Stomach (tissue), 4 donors: ENCODE results near the gene ZNF580.

Experiments used
- POLR2A ChIP-seq, 4 donors: fragments of 450-650 bp; IDR thresholded peaks; one replicate each; pipeline ENCODE4 v1.6.1; 2016; ENCODE audit warnings: antibody characterized with exemption in 4 of 4, control low read depth in 2 of 4, mild to moderate bottlenecking in 1 of 4, moderate library complexity in 1 of 4
- TF ChIP-seq, protein P1 (sequence below), 7 experiments: fragments of 450-650 bp in 4 of 7; fragments of 200-600 bp in 3 of 7; sonication (generic) in 3 of 7; IDR thresholded peaks; one replicate each; pipeline ENCODE4 v1.5.1; 2016 to 2019; ENCODE audit warnings: antibody characterized with exemption in 7 of 7, control low read depth in 2 of 7, mild to moderate bottlenecking in 1 of 7

DNA sequence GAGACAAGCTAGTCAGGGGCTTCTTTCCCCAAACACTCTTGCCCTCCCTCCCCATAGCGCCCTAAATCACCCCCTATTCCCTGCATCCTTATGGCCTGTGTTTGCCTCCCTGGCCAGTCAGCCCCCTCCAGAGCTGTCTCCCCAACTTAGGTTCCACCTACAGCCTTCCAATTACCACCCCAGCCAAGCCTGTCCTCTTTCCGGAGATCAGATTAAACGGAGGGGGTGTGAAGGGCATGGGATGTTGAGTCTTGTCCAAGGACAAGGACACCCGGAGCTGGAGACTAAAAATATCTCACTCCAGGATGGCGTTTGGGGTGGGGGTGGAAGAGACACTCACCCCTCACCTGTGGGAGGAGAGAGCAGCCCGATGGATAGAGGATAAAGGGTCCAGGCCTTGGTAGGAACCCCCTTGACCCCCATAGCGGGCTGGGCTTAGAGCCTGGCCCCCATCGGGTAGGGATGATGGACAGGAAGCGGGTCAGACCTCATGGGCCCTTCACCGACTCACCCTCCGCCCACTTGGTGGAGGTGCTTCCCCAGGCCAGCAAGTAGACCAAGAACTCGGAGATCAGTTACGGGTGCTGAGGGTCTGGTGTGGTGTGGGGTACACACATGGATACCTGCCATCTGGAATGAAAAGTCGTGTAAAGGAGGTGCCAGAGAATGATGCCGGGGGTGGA lies 29.4 kb upstream of the ZNF580 start:
- TF ChIP-seq, protein P1, sequence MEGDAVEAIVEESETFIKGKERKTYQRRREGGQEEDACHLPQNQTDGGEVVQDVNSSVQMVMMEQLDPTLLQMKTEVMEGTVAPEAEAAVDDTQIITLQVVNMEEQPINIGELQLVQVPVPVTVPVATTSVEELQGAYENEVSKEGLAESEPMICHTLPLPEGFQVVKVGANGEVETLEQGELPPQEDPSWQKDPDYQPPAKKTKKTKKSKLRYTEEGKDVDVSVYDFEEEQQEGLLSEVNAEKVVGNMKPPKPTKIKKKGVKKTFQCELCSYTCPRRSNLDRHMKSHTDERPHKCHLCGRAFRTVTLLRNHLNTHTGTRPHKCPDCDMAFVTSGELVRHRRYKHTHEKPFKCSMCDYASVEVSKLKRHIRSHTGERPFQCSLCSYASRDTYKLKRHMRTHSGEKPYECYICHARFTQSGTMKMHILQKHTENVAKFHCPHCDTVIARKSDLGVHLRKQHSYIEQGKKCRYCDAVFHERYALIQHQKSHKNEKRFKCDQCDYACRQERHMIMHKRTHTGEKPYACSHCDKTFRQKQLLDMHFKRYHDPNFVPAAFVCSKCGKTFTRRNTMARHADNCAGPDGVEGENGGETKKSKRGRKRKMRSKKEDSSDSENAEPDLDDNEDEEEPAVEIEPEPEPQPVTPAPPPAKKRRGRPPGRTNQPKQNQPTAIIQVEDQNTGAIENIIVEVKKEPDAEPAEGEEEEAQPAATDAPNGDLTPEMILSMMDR (IDR thresholded peaks at IDR 0.05): no peak
- no peak for TF ChIP-seq POLR2A (IDR thresholded peaks at IDR 0.05)
